ENCODE measurements around the gene CLEC20A. TPM values are rescaled to one million over a fixed set of nuclear protein-coding genes. Genes with fewer than 3 reads are reported as not detected.

CLEC20A gene
- polyA plus RNA-seq, 1 donor from 2014 or later = 1.8 TPM

GRCh38 chr1:178534137-178534868 lies 37.5 kb upstream of the CLEC20A start:
- Mint-ChIP-seq H3K4me1 (peaks cover 3 to 5% (median 5%) of the 10 kb centered on the region in 3 donors), H3K27me3 (no peaks in the 10 kb centered on the region), H3K36me3 (no peaks in the 10 kb centered on the region), H3K9me3 (no peaks in the 10 kb centered on the region), H3K4me3 (no peak overlapping the region), H3K27ac (no peak overlapping the region)

GRCh38 chr1:178533121-178533946 lies 36.6 kb upstream of the CLEC20A start:
- Mint-ChIP-seq H3K27me3 (no peaks in the 10 kb centered on the region), H3K4me1 (peaks cover 3 to 5% (median 5%) of the 10 kb centered on the region in 3 donors), H3K4me3 (no peak overlapping the region), H3K9me3 (no peaks in the 10 kb centered on the region), H3K27ac (no peak overlapping the region), H3K36me3 (no peaks in the 10 kb centered on the region)

DNA sequence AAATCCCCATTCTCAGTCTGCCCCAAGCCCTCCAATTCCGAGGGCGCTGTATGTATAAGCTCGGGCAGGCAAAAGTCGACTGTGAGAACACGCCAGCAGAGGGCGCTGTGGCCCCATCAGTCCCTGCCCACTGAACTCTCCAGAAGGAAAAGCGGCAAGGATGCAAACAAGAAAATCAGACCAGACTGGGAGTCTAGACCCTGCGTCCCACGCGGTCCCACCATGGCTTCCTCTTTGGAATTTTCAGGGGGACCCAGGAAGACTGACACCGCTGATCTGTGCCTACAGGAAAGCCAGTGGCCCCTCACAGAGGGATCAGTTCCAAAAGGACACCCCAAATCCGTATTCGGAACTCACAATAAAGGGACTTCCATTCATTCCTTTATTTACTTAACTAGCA lies 35.6 kb upstream of the CLEC20A start:
- Mint-ChIP-seq H3K4me1 (peaks cover 3 to 5% (median 5%) of the 10 kb centered on the region in 3 donors), H3K27ac (no peak overlapping the region), H3K9me3 (no peaks in the 10 kb centered on the region), H3K36me3 (no peaks in the 10 kb centered on the region), H3K4me3 (peak overlapping the region in 2 of 4 donors; percentile 8 to 65), H3K27me3 (no peaks in the 10 kb centered on the region)

DNA sequence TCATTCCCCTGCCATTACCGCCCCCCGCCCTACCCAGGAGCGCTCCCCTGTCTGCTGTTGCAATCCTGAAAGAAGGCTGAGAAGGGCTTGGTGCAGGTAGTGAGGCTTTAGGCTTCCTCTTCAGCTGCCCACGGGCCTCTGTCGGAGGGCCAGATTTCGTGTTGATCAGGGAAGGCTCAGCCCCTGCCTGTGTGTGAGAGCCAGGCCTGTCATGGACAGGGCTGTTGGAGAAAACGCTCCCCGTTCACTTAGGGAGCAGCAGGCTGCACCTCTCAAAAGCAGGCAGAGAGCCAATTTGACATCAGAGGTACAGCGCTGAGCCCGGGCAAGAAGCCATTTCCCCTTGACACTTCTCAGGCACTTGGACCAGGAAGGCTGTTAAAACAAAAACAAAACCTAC lies 35.1 kb upstream of the CLEC20A start:
- peak overlapping the region in 2 of 4 donors; percentile 8 to 65 for H3K4me3 Mint-ChIP-seq

DNA sequence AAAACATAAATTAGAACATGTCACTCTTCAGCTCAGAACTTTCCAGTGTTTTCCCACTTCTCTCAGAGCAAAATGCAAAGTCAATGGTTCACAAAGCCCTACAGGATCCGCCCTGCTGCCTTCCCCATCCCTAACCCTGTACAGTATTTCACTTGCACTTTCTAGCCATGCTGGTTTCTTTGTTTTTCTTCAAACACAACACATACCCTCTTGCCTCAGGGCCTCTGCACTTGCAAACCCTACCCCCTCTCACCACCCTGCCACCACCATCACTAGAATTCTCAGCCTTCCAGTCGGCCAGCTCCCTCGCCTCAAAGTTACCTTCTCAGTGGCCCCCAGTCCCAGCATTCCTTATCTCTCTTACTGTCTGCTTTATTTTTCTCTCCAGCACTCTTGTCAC lies 33.7 kb upstream of the CLEC20A start:
- H3K27me3 Mint-ChIP-seq = no peaks in the 10 kb centered on the region
- no peak overlapping the region for H3K4me3 Mint-ChIP-seq
- no peaks in the 10 kb centered on the region for H3K9me3 Mint-ChIP-seq
- H3K4me1 Mint-ChIP-seq = peaks cover 3 to 5% (median 5%) of the 10 kb centered on the region in 3 donors
- no peaks in the 10 kb centered on the region for H3K36me3 Mint-ChIP-seq
- no peak overlapping the region for H3K27ac Mint-ChIP-seq

More for the DNA sequence above, 35.1 kb upstream of the CLEC20A start:
- H3K4me1 Mint-ChIP-seq = peaks cover 3 to 5% (median 5%) of the 10 kb centered on the region in 3 donors
- H3K36me3 Mint-ChIP-seq = no peaks in the 10 kb centered on the region
- no peak overlapping the region for H3K27ac Mint-ChIP-seq
- H3K9me3 Mint-ChIP-seq = no peaks in the 10 kb centered on the region
- H3K27me3 Mint-ChIP-seq = no peaks in the 10 kb centered on the region

DNA sequence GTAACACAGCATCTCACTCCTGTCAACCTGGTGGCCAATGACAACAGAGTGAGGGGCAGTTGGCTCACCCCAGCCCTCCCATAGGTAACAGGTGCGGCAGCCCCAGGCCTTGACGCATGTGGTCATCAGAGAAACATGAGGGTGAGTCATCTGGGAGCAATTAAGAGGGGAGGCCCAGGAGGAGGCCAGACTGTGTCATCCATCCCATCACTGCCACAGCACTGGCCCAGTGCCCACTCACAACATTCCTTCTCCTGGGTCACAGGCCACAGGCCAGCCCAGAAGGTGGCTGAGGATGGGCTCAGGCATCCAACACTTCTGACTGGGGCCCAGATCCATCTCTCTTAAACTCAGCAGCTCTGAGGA lies 33.3 kb upstream of the CLEC20A start:
- Mint-ChIP-seq H3K27me3 (no peaks in the 10 kb centered on the region), H3K4me1 (peaks cover 3 to 7% (median 5%) of the 10 kb centered on the region in 3 donors), H3K27ac (no peak overlapping the region), H3K9me3 (no peaks in the 10 kb centered on the region), H3K36me3 (no peaks in the 10 kb centered on the region), H3K4me3 (no peak overlapping the region)

DNA sequence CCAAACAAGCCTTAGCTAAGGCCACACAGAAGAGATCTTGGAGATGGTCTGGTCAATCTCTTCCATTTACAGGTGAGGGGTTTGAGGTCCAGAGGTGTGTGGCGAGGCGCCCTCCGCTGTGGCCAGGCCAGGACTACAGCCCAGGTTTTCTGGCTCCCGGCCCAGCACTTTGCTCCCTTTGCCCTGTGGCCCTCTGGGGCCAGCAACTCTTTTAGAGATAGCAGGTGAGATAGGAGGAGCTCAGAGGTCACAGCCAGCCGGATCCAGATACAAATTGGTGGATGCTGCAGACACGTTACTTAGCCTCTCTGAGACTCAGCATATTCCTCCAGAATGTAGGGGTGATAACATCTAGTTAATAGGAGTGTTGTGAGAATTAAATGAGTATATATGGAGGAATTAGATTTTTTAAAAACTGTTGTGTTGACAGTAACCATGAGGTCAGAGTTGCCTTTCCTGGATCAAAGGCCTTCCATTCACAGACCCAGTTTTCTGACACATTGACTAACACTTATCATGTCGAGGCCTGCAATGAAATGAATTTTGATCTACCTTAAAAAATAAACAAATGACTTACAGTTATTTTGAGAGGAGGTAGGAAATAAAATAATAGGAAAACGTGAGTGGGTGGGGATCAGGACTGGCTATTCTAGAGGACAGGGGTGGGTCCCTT lies 32.7 kb upstream of the CLEC20A start:
- Mint-ChIP-seq H3K27ac (no peak overlapping the region), H3K36me3 (no peaks in the 10 kb centered on the region), H3K4me1 (peaks cover 3 to 7% (median 5%) of the 10 kb centered on the region in 3 donors), H3K9me3 (no peaks in the 10 kb centered on the region), H3K4me3 (no peak overlapping the region), H3K27me3 (no peaks in the 10 kb centered on the region)

- H3K4me1 Mint-ChIP-seq = peaks cover 3 to 7% (median 5%) of the 10 kb centered on the region in 3 donors
- no peak overlapping the region for H3K27ac Mint-ChIP-seq
- no peak overlapping the region for H3K4me3 Mint-ChIP-seq
- H3K36me3 Mint-ChIP-seq = no peaks in the 10 kb centered on the region
- H3K9me3 Mint-ChIP-seq = no peaks in the 10 kb centered on the region
- no peaks in the 10 kb centered on the region for H3K27me3 Mint-ChIP-seq
These were observed 32.2 kb upstream of the CLEC20A start for GRCh38 chr1:178528953-178529335.

GRCh38 chr1:178528228-178528952 lies 31.6 kb upstream of the CLEC20A start:
- no peaks in the 10 kb centered on the region for H3K27me3 Mint-ChIP-seq
- H3K36me3 Mint-ChIP-seq = no peaks in the 10 kb centered on the region
- H3K27ac Mint-ChIP-seq = no peak overlapping the region
- H3K4me1 Mint-ChIP-seq = peaks cover 3 to 7% (median 5%) of the 10 kb centered on the region in 3 donors
- no peak overlapping the region for H3K4me3 Mint-ChIP-seq
- no peaks in the 10 kb centered on the region for H3K9me3 Mint-ChIP-seq

DNA sequence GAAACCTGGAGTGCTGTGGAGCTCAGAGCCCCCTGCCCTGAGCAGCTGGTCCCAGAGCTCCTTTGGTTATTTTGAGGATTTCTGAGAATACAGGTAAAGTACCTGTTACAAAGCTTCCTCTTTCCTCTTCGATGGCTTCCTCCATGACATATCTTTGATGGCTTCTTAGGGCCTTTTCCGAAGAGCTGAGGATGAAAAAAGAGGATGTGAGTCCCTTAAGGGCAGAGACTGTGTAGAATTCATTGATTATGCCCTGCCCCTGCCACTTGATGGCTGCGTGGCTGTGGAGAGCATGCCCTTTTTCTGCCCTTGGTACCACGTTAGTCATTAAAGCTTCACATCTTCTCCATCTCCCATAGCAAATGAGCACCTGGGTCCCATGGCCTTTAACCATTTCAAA lies 30.4 kb upstream of the CLEC20A start:
- no peaks in the 10 kb centered on the region for H3K27me3 Mint-ChIP-seq
- no peaks in the 10 kb centered on the region for H3K9me3 Mint-ChIP-seq
- no peak overlapping the region for H3K4me3 Mint-ChIP-seq
- no peaks in the 10 kb centered on the region for H3K36me3 Mint-ChIP-seq
- peaks cover 0 to 1% (median under 1%) of the 10 kb centered on the region in 3 donors for H3K4me1 Mint-ChIP-seq
- no peak overlapping the region for H3K27ac Mint-ChIP-seq

- Mint-ChIP-seq H3K4me3 (no peak overlapping the region), H3K27me3 (no peaks in the 10 kb centered on the region), H3K27ac (no peak overlapping the region), H3K9me3 (no peaks in the 10 kb centered on the region), H3K36me3 (no peaks in the 10 kb centered on the region), H3K4me1 (peaks cover 0 to 1% (median 0%) of the 10 kb centered on the region in 3 donors)
These were observed 24.5 kb upstream of the CLEC20A start for GRCh38 chr1:178521241-178521640.

GRCh38 chr1:178520803-178521202 lies 24.0 kb upstream of the CLEC20A start:
- Mint-ChIP-seq H3K9me3 (no peaks in the 10 kb centered on the region), H3K4me1 (peaks cover 0 to 1% (median 0%) of the 10 kb centered on the region in 3 donors), H3K36me3 (no peaks in the 10 kb centered on the region), H3K27ac (no peak overlapping the region), H3K4me3 (no peak overlapping the region), H3K27me3 (no peaks in the 10 kb centered on the region)

- H3K27me3 Mint-ChIP-seq = no peaks in the 10 kb centered on the region
- no peaks in the 10 kb centered on the region for H3K4me1 Mint-ChIP-seq
- no peak overlapping the region for H3K4me3 Mint-ChIP-seq
- no peaks in the 10 kb centered on the region for H3K36me3 Mint-ChIP-seq
- H3K9me3 Mint-ChIP-seq = no peaks in the 10 kb centered on the region
- H3K27ac Mint-ChIP-seq = peak overlapping the region in 1 of 3 donors; percentile 59
These were observed 22.1 kb upstream of the CLEC20A start for GRCh38 chr1:178518894-178519293.

DNA sequence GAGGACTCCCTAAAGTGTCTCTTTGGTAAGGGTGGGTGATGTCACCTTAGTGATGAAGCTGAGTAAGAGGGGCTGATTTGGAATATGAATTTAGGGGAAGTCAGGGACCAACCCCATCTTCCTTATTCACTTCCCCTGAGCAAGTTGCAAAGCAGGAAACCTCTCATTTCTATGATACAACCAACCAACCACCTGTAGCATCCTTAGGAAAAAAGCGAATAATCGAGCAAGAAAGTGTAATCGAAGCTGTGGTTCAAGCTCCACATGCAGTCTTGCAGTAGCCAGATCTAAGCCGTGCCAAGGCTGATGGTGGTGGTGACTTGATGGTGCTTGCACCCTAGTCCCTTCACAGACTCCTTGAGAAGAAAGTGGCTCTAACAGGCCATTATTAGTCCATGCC lies 19.3 kb upstream of the CLEC20A start:
- Mint-ChIP-seq H3K4me3 (no peak overlapping the region), H3K36me3 (no peaks in the 10 kb centered on the region), H3K27me3 (peaks cover 1% of the 10 kb centered on the region), H3K27ac (no peak overlapping the region), H3K4me1 (peaks cover 0 to 2% (median 0%) of the 10 kb centered on the region in 3 donors), H3K9me3 (no peaks in the 10 kb centered on the region)

All from IgD-negative memory B cell (primary cell).